ENCODE data around the gene PRDX5. TPM values are rescaled to one million over a fixed set of nuclear protein-coding genes. Genes with fewer than 3 reads are reported as not detected.

Gene PRDX5
- polyA plus RNA-seq, 2 donors, result 442 to 808 TPM

- Histone ChIP-seq H3K9me3 (ENCODE audit: control insufficient read depth in 2 of 2, insufficient read depth in 1 of 2, low read depth in 1 of 2, low read length in 1 of 2) (no peaks in the 10 kb centered on the region), H3K4me1 (ENCODE audit: control insufficient read depth in 2 of 2, insufficient read depth in 2 of 2, low read length in 1 of 2) (peaks cover 10 to 24% of the 10 kb centered on the region in 2 donors), H3K4me3 (ENCODE audit: low read depth in 1 of 2, low read length in 2 of 2) (no peak overlapping the region), H3K27ac (ENCODE audit: low read depth in 2 of 2, low read length in 1 of 2) (no peak overlapping the region), H3K27me3 (ENCODE audit: control insufficient read depth in 1 of 2, insufficient read depth in 2 of 2, low read length in 2 of 2) (no peaks in the 10 kb centered on the region), H3K36me3 (ENCODE audit: control insufficient read depth in 2 of 2, insufficient read depth in 2 of 2, low read length in 1 of 2) (no peaks in the 10 kb centered on the region)
- 84 to 85% methylated on average over 14 to 18 of the region's 18 CpGs for WGBS, 2 donors
Observed at GRCh38 chr11:64343767-64344559, 26.0 kb downstream of the PRDX5 start.

- no peak overlapping the region for H3K4me3 ChIP-seq (ENCODE audit: low read depth in 1 of 2, low read length in 2 of 2)
- H3K27ac ChIP-seq (ENCODE audit: low read depth in 2 of 2, low read length in 1 of 2), result no peak overlapping the region
- no peaks in the 10 kb centered on the region for H3K9me3 ChIP-seq (ENCODE audit: control insufficient read depth in 2 of 2, insufficient read depth in 1 of 2, low read depth in 1 of 2, low read length in 1 of 2)
- H3K27me3 ChIP-seq (ENCODE audit: control insufficient read depth in 1 of 2, insufficient read depth in 2 of 2, low read length in 2 of 2), result no peaks in the 10 kb centered on the region
- peaks cover 10 to 25% of the 10 kb centered on the region in 2 donors for H3K4me1 ChIP-seq (ENCODE audit: control insufficient read depth in 2 of 2, insufficient read depth in 2 of 2, low read length in 1 of 2)
- 95 to 98% methylated on average over 25 to 28 of the region's 28 CpGs for WGBS, 2 donors
- H3K36me3 ChIP-seq (ENCODE audit: control insufficient read depth in 2 of 2, insufficient read depth in 2 of 2, low read length in 1 of 2), result no peaks in the 10 kb centered on the region
Observed at GRCh38 chr11:64344787-64345186, 26.9 kb downstream of the PRDX5 start.

GRCh38 chr11:64347193-64347867 is 29.4 kb downstream of the PRDX5 start:
- Histone ChIP-seq H3K9me3 (ENCODE audit: control insufficient read depth in 2 of 2, insufficient read depth in 1 of 2, low read depth in 1 of 2, low read length in 1 of 2) (no peaks in the 10 kb centered on the region), H3K27ac (ENCODE audit: low read depth in 2 of 2, low read length in 1 of 2) (peak overlapping the region; percentile 86 to 87), H3K27me3 (ENCODE audit: control insufficient read depth in 1 of 2, insufficient read depth in 2 of 2, low read length in 2 of 2) (no peaks in the 10 kb centered on the region), H3K36me3 (ENCODE audit: control insufficient read depth in 2 of 2, insufficient read depth in 2 of 2, low read length in 1 of 2) (peaks cover 0 to 2% of the 10 kb centered on the region in 2 donors), H3K4me3 (ENCODE audit: low read depth in 1 of 2, low read length in 2 of 2) (no peak overlapping the region), H3K4me1 (ENCODE audit: control insufficient read depth in 2 of 2, insufficient read depth in 2 of 2, low read length in 1 of 2) (peaks cover 10 to 14% of the 10 kb centered on the region in 2 donors)
- WGBS, 2 donors, result 72 to 77% methylated on average over 12 of the region's 12 CpGs

GRCh38 chr11:64348383-64349024 is 30.6 kb downstream of the PRDX5 start:
- H3K4me3 ChIP-seq (ENCODE audit: low read depth in 1 of 2, low read length in 2 of 2), result no peak overlapping the region
- peaks cover 0 to 2% of the 10 kb centered on the region in 2 donors for H3K36me3 ChIP-seq (ENCODE audit: control insufficient read depth in 2 of 2, insufficient read depth in 2 of 2, low read length in 1 of 2)
- no peaks in the 10 kb centered on the region for H3K9me3 ChIP-seq (ENCODE audit: control insufficient read depth in 2 of 2, insufficient read depth in 1 of 2, low read depth in 1 of 2, low read length in 1 of 2)
- peaks cover 4 to 9% of the 10 kb centered on the region in 2 donors for H3K4me1 ChIP-seq (ENCODE audit: control insufficient read depth in 2 of 2, insufficient read depth in 2 of 2, low read length in 1 of 2)
- 63 to 74% methylated on average over 14 of the region's 14 CpGs for WGBS, 2 donors
- H3K27me3 ChIP-seq (ENCODE audit: control insufficient read depth in 1 of 2, insufficient read depth in 2 of 2, low read length in 2 of 2), result no peaks in the 10 kb centered on the region
- peak overlapping the region; percentile 86 to 87 for H3K27ac ChIP-seq (ENCODE audit: low read depth in 2 of 2, low read length in 1 of 2)

GRCh38 chr11:64349025-64349387 is 31.1 kb downstream of the PRDX5 start:
- no peak overlapping the region for H3K4me3 ChIP-seq (ENCODE audit: low read depth in 1 of 2, low read length in 2 of 2)
- H3K36me3 ChIP-seq (ENCODE audit: control insufficient read depth in 2 of 2, insufficient read depth in 2 of 2, low read length in 1 of 2), result peaks cover 0 to 2% of the 10 kb centered on the region in 2 donors
- peaks cover 4 to 9% of the 10 kb centered on the region in 2 donors for H3K4me1 ChIP-seq (ENCODE audit: control insufficient read depth in 2 of 2, insufficient read depth in 2 of 2, low read length in 1 of 2)
- H3K9me3 ChIP-seq (ENCODE audit: control insufficient read depth in 2 of 2, insufficient read depth in 1 of 2, low read depth in 1 of 2, low read length in 1 of 2), result no peaks in the 10 kb centered on the region
- peak overlapping the region in 1 of 2 donors; percentile 87 for H3K27ac ChIP-seq (ENCODE audit: low read depth in 2 of 2, low read length in 1 of 2)
- H3K27me3 ChIP-seq (ENCODE audit: control insufficient read depth in 1 of 2, insufficient read depth in 2 of 2, low read length in 2 of 2), result no peaks in the 10 kb centered on the region
- 75 to 80% methylated on average over 7 of the region's 7 CpGs for WGBS, 2 donors

GRCh38 chr11:64349404-64349803 is 31.5 kb downstream of the PRDX5 start:
- no peaks in the 10 kb centered on the region for H3K27me3 ChIP-seq (ENCODE audit: control insufficient read depth in 1 of 2, insufficient read depth in 2 of 2, low read length in 2 of 2)
- no peak overlapping the region for H3K4me3 ChIP-seq (ENCODE audit: low read depth in 1 of 2, low read length in 2 of 2)
- H3K36me3 ChIP-seq (ENCODE audit: control insufficient read depth in 2 of 2, insufficient read depth in 2 of 2, low read length in 1 of 2), result peaks cover 0 to 2% of the 10 kb centered on the region in 2 donors
- peak overlapping the region in 1 of 2 donors; percentile 87 for H3K27ac ChIP-seq (ENCODE audit: low read depth in 2 of 2, low read length in 1 of 2)
- 79 to 80% methylated on average over 8 to 11 of the region's 11 CpGs for WGBS, 2 donors
- H3K9me3 ChIP-seq (ENCODE audit: control insufficient read depth in 2 of 2, insufficient read depth in 1 of 2, low read depth in 1 of 2, low read length in 1 of 2), result no peaks in the 10 kb centered on the region
- peaks cover 4 to 9% of the 10 kb centered on the region in 2 donors for H3K4me1 ChIP-seq (ENCODE audit: control insufficient read depth in 2 of 2, insufficient read depth in 2 of 2, low read length in 1 of 2)

GRCh38 chr11:64351136-64351631 is 33.3 kb downstream of the PRDX5 start:
- WGBS, 2 donors, result 87 to 90% methylated on average over 17 to 18 of the region's 18 CpGs
- no peaks in the 10 kb centered on the region for H3K27me3 ChIP-seq (ENCODE audit: control insufficient read depth in 1 of 2, insufficient read depth in 2 of 2, low read length in 2 of 2)

GRCh38 chr11:64352099-64352994 is 34.4 kb downstream of the PRDX5 start:
- no peaks in the 10 kb centered on the region for H3K9me3 ChIP-seq (ENCODE audit: control insufficient read depth in 2 of 2, insufficient read depth in 1 of 2, low read depth in 1 of 2, low read length in 1 of 2)
- no peaks in the 10 kb centered on the region for H3K27me3 ChIP-seq (ENCODE audit: control insufficient read depth in 1 of 2, insufficient read depth in 2 of 2, low read length in 2 of 2)
- peaks cover 0 to 2% of the 10 kb centered on the region in 2 donors for H3K36me3 ChIP-seq (ENCODE audit: control insufficient read depth in 2 of 2, insufficient read depth in 2 of 2, low read length in 1 of 2)
- 88 to 92% methylated on average over 30 to 33 of the region's 33 CpGs for WGBS, 2 donors
- peaks cover 4% of the 10 kb centered on the region in 2 donors for H3K4me1 ChIP-seq (ENCODE audit: control insufficient read depth in 2 of 2, insufficient read depth in 2 of 2, low read length in 1 of 2)
- no peak overlapping the region for H3K4me3 ChIP-seq (ENCODE audit: low read depth in 1 of 2, low read length in 2 of 2)
- H3K27ac ChIP-seq (ENCODE audit: low read depth in 2 of 2, low read length in 1 of 2), result no peak overlapping the region

More at GRCh38 chr11:64351136-64351631, 33.3 kb downstream of the PRDX5 start:
- no peak overlapping the region for H3K4me3 ChIP-seq (ENCODE audit: low read depth in 1 of 2, low read length in 2 of 2)
- peaks cover 4 to 9% of the 10 kb centered on the region in 2 donors for H3K4me1 ChIP-seq (ENCODE audit: control insufficient read depth in 2 of 2, insufficient read depth in 2 of 2, low read length in 1 of 2)
- no peak overlapping the region for H3K27ac ChIP-seq (ENCODE audit: low read depth in 2 of 2, low read length in 1 of 2)
- H3K9me3 ChIP-seq (ENCODE audit: control insufficient read depth in 2 of 2, insufficient read depth in 1 of 2, low read depth in 1 of 2, low read length in 1 of 2), result no peaks in the 10 kb centered on the region
- peaks cover 0 to 2% of the 10 kb centered on the region in 2 donors for H3K36me3 ChIP-seq (ENCODE audit: control insufficient read depth in 2 of 2, insufficient read depth in 2 of 2, low read length in 1 of 2)
